ENCODE data around the gene ABCF1. TPM values are rescaled to one million over a fixed set of nuclear protein-coding genes. Genes with fewer than 3 reads are reported as not detected.

Gene ABCF1
- total RNA-seq: 34.6 and 40.5 TPM in 2 replicates

GRCh38 chr6:30571075-30571761, at the start of gene ABCF1:
Gene ABCF1, plus strand, starts transcription at chr6:30571442. Its CDS starts 46 bp downstream, at chr6:30571488.

DNA sequence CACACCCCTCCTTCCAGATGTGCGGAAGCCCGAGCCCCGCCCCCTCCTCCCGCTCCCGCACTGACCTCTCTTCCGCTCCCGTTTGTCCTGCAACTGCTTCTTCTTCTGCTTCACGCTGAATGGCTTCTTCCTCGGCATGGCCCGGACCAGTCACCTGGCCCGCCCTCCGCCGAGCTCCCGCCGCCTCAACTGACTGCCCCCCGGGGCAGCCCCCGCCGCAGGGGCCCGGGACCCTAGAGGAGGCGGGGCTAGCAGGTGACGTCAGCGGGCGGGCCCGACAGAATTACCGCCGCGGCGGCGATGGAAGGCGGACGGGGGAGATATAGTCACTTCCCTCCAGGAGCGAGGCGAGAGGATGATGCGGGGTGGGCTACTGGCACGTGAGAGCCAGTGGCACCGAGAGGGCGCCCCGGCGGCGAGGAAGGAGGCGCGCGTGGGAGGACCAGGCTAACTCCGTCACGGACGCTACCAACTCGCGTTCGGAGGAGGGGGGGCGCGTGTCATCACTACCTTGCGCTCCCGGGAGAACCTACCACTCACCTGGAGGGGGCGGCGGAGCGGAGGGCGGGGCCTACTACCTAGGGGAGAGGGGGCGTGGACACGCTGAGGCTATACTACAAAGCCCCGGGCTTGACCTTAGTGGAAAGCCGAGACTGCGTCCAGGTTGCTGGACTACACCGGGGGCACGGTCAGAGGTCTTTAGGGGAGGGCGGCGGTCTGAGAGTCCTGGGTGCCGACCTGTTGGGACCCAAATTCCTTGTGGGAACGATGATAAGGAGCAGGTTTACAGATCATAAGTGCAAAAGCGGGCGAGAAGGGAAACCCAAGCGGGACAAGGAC, 15.0 kb upstream of the ABCF1 start, which contains the start of gene GNL1:
GNL1 (minus strand) TSS at position 424 of the 840 bp plus-strand sequence; CDS start at position 138, 286 bp downstream.

DNA sequence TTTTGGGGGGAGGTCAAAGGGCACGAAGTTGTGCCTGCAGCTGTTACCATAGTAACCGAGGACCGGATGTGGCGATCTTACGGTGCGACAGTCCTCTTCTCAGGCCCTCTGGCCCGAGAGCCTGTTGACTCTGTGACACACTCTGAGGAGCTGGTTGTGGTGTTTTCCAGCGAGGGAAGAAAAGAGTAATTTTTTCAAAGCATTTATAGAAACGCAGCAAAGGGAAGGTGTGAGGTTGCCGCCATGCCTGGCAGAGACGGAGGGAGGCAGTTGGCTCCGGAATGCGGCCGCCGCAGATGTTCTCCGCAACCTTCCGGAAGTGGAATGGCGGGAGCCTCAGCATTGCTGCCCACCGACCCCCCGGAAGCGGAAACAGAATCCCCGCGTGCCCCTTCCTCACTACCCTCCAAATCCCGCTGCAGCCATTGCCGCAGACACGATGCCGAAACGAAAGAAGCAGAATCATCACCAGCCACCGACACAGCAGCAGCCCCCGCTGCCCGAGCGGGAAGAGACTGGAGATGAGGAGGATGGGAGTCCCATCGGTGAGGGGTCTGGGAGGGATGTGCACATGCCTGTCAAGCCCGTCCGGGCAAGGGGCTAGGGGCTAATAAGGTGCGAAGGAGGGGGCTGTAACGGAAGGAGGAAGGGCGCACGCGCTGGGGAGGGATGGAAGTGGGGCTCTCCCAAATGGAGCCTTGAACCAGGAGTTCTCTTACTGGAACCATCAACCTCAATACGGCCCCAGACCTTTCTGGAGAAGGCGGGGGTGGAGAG, 14.1 kb upstream of the ABCF1 start, which contains the start of gene PRR3:
PRR3 (plus strand) TSS at position 390 of the 777 bp plus-strand sequence; CDS start at position 440, 50 bp downstream.

DNA sequence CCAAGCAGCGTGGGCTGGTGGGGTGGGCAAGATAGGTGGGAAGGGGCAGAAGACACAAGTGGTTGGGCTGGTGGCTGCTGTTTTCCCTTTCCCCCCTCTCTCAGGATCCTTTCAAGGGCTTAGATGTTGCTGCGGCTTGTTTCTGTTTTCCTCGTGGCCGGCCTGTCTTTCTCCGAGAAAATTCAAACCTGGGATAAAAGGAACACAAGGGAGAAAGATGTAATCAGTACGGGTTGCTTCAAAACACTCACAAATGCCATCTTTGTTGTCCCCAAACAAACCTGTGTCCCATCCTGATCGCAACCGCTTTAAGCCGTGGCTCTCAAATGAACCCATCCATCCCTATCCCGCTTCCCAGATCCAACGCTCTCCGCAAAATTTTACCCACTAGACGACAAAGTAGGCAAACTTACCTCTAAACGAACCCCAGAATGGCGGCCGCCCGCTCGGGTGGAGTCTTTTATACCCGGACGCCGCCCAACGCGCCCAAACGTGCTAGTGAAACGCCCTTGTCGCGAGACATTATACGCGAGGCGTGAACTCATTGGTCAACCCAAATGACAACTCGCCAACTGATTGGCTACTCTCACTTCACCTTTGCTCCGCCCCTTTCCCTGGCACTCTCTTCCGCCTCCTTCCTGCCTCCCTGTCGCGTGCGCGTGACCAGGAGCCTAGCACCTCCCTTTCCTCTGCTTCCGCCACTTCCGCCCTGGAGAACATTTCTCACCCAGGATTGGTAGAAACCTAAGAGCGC, 45.7 kb downstream of the ABCF1 start, which contains the start of gene PPP1R10:
PPP1R10 (minus strand) TSS at position 433 of the 754 bp plus-strand sequence. CDS start 7,299 bp downstream, outside the sequence.

GRCh38 chr6:30617565-30618269, 46.5 kb downstream of the ABCF1 start, which contains the start of gene MRPS18B:
Gene MRPS18B, plus strand, starts transcription at chr6:30617840. Its CDS starts 26 bp downstream, at chr6:30617866.

DNA sequence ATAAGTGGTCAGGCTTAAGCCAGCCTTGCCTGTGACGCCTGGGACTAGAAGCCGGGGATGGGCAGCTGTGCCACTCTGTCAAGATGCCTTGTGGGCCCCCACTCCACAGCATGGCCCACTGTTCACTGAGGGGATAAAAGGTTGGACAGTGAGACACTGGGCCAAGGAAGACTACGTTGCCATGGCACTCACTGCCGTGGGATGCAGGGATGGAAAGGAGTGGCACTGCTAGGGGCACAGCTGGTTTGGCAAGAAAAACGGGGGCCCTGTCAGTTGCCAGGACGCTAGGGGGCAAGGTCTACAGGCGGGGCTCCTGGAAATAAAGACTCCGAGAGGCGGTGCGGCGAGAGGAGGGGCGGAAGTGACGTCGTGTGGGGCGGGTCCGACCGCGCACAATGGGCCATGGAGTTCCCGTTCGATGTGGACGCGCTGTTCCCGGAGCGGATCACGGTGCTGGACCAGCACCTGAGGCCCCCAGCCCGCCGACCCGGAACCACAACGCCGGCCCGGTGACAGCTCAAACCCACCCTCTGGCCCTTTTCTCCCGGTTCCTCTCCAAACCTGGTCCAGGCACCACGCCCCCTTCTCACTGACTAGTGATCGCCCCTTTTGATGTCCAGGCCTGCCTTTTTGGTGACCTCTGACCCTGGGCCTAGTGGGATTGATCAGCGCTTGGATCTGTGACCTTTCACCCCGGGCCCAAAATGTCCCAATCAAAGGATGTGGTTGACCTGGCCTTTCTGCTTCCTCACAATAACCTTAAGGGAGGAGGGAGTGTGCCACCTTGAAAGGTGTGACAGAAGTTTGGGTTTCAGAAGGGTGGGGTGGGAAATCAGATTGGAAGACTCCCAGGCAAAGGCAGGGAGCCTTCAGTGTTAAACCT, 55.5 kb downstream of the ABCF1 start, which contains the start of gene ATAT1:
ATAT1 (plus strand) TSS at position 391 of the 883 bp plus-strand sequence.

Other genes starting within 250 kb of the ABCF1 start
- gene TRIM39, start 244.5 kb upstream of the ABCF1 start, total RNA-seq: 9.6 and 10.0 TPM in 2 replicates
- gene RPP21, start 226.3 kb upstream of the ABCF1 start, total RNA-seq: 16.1 and 19.7 TPM in 2 replicates
- 1,133 and 1,489 TPM in 2 replicates for gene HLA-E, start 81.9 kb upstream of the ABCF1 start, total RNA-seq
- 54.1 and 72.4 TPM in 2 replicates for gene GNL1, start 15.0 kb upstream of the ABCF1 start, total RNA-seq
- gene PRR3, start 14.1 kb upstream of the ABCF1 start, total RNA-seq: 2.6 and 3.4 TPM in 2 replicates
- gene PPP1R10, start 45.8 kb downstream of the ABCF1 start, total RNA-seq: 12.8 and 13.3 TPM in 2 replicates
- 50.3 and 70.6 TPM in 2 replicates for gene MRPS18B, start 46.4 kb downstream of the ABCF1 start, total RNA-seq
- gene ATAT1, start 55.4 kb downstream of the ABCF1 start, total RNA-seq: 4.0 and 4.6 TPM in 2 replicates
- gene C6orf136, start 75.7 kb downstream of the ABCF1 start, total RNA-seq: 2.2 and 3.6 TPM in 2 replicates
- gene DHX16, start 101.6 kb downstream of the ABCF1 start, total RNA-seq: 29.4 and 32.2 TPM in 2 replicates
- 21.8 and 34.0 TPM in 2 replicates for gene PPP1R18, start 115.2 kb downstream of the ABCF1 start, total RNA-seq
- gene NRM, start 119.5 kb downstream of the ABCF1 start, total RNA-seq: 0.86 and 0.98 TPM in 2 replicates
- gene MDC1, start 145.8 kb downstream of the ABCF1 start, total RNA-seq: 4.8 and 5.3 TPM in 2 replicates
- gene TUBB, start 148.9 kb downstream of the ABCF1 start, total RNA-seq: 208 and 236 TPM in 2 replicates
- 71.3 and 91.2 TPM in 2 replicates for gene FLOT1, start 171.2 kb downstream of the ABCF1 start, total RNA-seq
- gene IER3, start 173.1 kb downstream of the ABCF1 start, total RNA-seq: 39.7 and 82.2 TPM in 2 replicates